Mesothelial cell of epicardium (in vitro differentiated cells): ENCODE results near the gene KCNMA1. TPM values are rescaled to one million over a fixed set of nuclear protein-coding genes. Genes with fewer than 3 reads are reported as not detected.

Source experiments
- DNase-seq, 2 experiments: peaks; one replicate each; pipeline ENCODE4 v3.0.0; 2021; ENCODE audit warnings: low spot score in 2 of 2; ENCODE audit not compliant: unreplicated experiment in 2 of 2
- H3K27ac Mint-ChIP-seq: 2 replicates; pipeline ENCODE4 v1.8.0; 2021; ENCODE audit warnings: mixed read lengths
- H3K27me3 Mint-ChIP-seq: 2 replicates; pipeline ENCODE4 v1.8.0; 2021; ENCODE audit warnings: low read depth, mixed read lengths
- H3K36me3 Mint-ChIP-seq: 2 replicates; pipeline ENCODE4 v1.8.0; 2021; ENCODE audit warnings: mixed read lengths
- H3K4me1 Mint-ChIP-seq: 2 replicates; pipeline ENCODE4 v1.8.0; 2021; ENCODE audit warnings: mixed read lengths
- H3K4me3 Mint-ChIP-seq: 2 replicates; pipeline ENCODE4 v1.8.0; 2021; ENCODE audit warnings: mild to moderate bottlenecking, moderate library complexity, mixed read lengths
- H3K9me3 Mint-ChIP-seq: 2 replicates; pipeline ENCODE4 v1.8.0; 2021; ENCODE audit warnings: mixed read lengths
- total RNA-seq: library from RNA; stranded (reverse); gene quantifications from 3 replicates; pipeline ENCODE4 v1.2.1, GENCODE V29; 2021
- TF ChIP-seq, protein P1 (sequence below): fragments of 200-600 bp; sonication (generic); IDR thresholded peaks from one replicate; pipeline ENCODE4 v1.5.0; 2021; ENCODE audit warnings: antibody characterized with exemption; ENCODE audit not compliant: unreplicated experiment

KCNMA1 gene
- total RNA-seq, 1 donor from 2014 or later = 44.0 TPM

DNA sequence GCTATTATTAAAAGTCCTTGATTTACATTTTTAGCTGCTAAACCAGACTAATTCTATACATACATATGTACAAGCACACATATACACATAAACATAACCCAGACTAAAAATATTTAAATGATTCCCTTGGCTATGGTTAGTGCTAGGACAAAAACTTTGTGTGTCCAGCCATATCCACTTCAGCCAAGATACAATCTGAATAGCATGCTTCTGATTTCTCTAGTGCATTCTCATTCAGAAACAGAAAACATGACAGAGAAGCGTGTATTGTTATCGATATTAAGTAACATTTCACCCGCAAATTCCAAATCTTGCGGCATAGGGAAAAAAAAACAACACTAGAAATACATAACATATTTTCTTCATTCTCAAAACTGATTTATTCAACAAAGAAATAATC lies 569.3 kb downstream of the KCNMA1 start:
- H3K9me3 Mint-ChIP-seq = no peaks in the 10 kb centered on the region
- DNase-seq = no peak
- H3K36me3 Mint-ChIP-seq = peaks cover 9% of the 10 kb centered on the region
- peaks cover 2% of the 10 kb centered on the region for H3K4me1 Mint-ChIP-seq
- no peak overlapping the region for H3K4me3 Mint-ChIP-seq
- no peaks in the 10 kb centered on the region for H3K27me3 Mint-ChIP-seq
- no peak overlapping the region for H3K27ac Mint-ChIP-seq
- TF ChIP-seq, protein P1, sequence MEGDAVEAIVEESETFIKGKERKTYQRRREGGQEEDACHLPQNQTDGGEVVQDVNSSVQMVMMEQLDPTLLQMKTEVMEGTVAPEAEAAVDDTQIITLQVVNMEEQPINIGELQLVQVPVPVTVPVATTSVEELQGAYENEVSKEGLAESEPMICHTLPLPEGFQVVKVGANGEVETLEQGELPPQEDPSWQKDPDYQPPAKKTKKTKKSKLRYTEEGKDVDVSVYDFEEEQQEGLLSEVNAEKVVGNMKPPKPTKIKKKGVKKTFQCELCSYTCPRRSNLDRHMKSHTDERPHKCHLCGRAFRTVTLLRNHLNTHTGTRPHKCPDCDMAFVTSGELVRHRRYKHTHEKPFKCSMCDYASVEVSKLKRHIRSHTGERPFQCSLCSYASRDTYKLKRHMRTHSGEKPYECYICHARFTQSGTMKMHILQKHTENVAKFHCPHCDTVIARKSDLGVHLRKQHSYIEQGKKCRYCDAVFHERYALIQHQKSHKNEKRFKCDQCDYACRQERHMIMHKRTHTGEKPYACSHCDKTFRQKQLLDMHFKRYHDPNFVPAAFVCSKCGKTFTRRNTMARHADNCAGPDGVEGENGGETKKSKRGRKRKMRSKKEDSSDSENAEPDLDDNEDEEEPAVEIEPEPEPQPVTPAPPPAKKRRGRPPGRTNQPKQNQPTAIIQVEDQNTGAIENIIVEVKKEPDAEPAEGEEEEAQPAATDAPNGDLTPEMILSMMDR = no peak

DNA sequence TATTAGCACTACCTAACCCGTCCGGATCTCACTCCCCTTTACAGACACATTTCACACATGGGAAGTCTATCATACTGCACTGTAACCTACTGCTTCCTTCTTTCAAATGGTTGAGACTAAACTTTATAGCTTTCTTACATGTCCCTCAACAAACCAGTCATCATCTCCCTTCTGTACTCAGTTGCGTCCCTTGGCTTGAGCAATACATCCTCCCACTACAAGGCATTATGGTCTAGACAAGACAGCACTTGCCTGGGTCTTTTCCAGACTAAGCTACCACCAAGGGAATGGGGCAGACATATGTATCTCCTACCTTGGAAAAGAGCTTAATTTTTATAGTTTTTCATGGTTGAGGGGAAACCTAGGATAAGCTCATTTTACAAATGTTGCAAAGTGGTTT lies 575.2 kb downstream of the KCNMA1 start:
- Mint-ChIP-seq H3K9me3 (no peaks in the 10 kb centered on the region), H3K27ac (no peak overlapping the region), H3K4me3 (no peak overlapping the region), H3K4me1 (no peaks in the 10 kb centered on the region), H3K36me3 (peaks cover 15% of the 10 kb centered on the region), H3K27me3 (no peaks in the 10 kb centered on the region)
- TF ChIP-seq, protein P1 = no peak
- DNase-seq = no peak

DNA sequence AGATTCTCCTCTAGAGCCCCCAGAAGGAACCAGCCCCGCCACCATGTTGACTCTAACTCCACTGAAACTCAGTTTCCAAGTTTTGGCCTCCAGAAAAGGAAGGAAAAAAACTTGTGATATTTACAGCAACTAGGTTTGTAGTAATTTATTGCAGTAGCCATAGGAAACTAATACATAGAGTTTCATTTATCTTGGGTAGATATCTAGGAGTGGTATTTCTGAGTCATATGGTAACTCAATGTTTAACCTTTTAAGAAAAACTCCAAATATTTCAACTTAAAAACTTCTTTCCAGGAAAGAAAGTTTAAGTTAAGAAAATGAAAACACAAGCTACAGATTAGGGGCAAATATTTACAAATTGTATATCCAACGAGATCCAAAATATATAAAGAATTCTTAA lies 576.7 kb downstream of the KCNMA1 start:
- no peak for DNase-seq
- Mint-ChIP-seq H3K4me3 (no peak overlapping the region), H3K4me1 (no peaks in the 10 kb centered on the region), H3K9me3 (peaks cover 5% of the 10 kb centered on the region), H3K27ac (no peak overlapping the region), H3K36me3 (peaks cover 8% of the 10 kb centered on the region), H3K27me3 (no peaks in the 10 kb centered on the region)
- TF ChIP-seq, protein P1 = no peak

DNA sequence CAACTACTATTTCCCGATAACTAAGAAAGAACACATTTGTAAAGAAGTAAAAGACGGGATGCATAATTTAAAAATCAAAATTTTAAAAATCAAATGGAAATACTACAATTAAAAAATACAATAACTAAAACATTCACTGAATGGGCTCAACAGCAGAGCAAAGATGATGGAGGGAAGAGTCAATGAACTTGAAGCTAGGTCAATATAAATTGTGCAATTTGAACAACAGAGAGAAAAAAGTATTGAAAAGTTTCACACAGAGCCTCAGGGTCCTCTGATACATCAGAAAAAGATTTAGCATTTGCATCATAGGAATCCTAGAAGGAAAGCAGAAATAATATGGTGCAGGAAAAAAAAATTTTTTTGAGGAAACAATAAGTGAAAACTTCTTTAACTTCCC lies 581.0 kb downstream of the KCNMA1 start:
- TF ChIP-seq, protein P1 = no peak
- Mint-ChIP-seq H3K4me1 (no peaks in the 10 kb centered on the region), H3K4me3 (no peak overlapping the region), H3K27me3 (no peaks in the 10 kb centered on the region), H3K36me3 (peaks cover 6% of the 10 kb centered on the region), H3K27ac (no peak overlapping the region), H3K9me3 (peaks cover 5% of the 10 kb centered on the region)
- DNase-seq = no peak

DNA sequence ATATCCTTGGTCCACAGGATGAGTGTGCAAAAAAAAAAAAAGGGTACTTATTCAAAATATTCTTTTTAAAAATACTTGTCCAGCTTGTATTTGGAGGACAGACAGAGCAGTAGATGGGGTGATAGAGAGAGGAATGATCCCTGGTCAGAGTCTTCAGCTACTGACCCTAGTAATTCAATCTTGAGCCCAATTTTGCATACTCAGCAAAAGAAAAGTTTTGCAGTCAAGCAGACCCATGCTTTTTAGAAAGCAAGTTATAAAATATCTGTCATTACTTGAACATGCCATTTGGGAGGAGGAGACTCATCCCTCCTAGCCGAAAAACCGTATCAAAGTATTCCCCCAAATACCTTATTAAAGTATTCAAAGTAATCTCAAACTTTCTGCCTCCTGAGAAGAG lies 585.0 kb downstream of the KCNMA1 start:
- peaks cover 1% of the 10 kb centered on the region for H3K36me3 Mint-ChIP-seq
- no peak overlapping the region for H3K4me3 Mint-ChIP-seq
- H3K27me3 Mint-ChIP-seq = no peaks in the 10 kb centered on the region
- TF ChIP-seq, protein P1 = no peak
- no peaks in the 10 kb centered on the region for H3K4me1 Mint-ChIP-seq
- DNase-seq = no peak
- peaks cover 5% of the 10 kb centered on the region for H3K9me3 Mint-ChIP-seq
- H3K27ac Mint-ChIP-seq = no peak overlapping the region

DNA sequence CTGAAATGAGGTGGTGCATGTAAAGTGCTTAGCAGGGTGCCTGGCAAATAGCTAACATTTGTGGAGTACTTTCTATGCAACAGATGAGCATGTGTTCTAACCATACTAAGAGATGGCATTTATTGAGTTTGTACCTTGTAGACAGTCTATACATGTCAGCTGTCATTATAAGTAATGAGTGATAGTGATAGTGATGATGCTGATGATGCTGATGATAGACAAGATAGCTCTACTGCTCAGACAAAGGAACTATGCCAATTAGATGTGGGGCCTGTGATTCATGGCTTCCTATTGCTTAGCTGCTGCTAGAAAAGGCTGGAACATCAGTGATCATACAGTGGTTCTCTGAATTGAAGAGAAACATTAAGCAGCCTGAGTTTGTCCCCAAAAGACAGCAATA lies 585.8 kb downstream of the KCNMA1 start:
- Mint-ChIP-seq H3K4me1 (no peaks in the 10 kb centered on the region), H3K36me3 (no peaks in the 10 kb centered on the region), H3K4me3 (no peak overlapping the region), H3K9me3 (peaks cover 1% of the 10 kb centered on the region), H3K27me3 (no peaks in the 10 kb centered on the region), H3K27ac (no peak overlapping the region)
- TF ChIP-seq, protein P1 = no peak
- no peak for DNase-seq
